CD14-positive monocyte (primary cell): Measurements from ENCODE around the gene GINS2. TPM values are rescaled to one million over a fixed set of nuclear protein-coding genes. Genes with fewer than 3 reads are reported as not detected.

Experiments
- DNase-seq, 3 donors: peaks; one replicate each; pipeline ENCODE4 v3.0.0-alpha.2; 2011 to 2022
- H2AFZ ChIP-seq: 2 replicates; pipeline ENCODE4 v1.6.0; 2012; ENCODE audit warnings: mild to moderate bottlenecking, low read depth, low read length, inconsistent platforms; ENCODE audit not compliant: insufficient read depth, poor library complexity, severe bottlenecking
- H3K27ac ChIP-seq, 2 donors: 1 replicate in 1 of 2; 2 replicates in 1 of 2; pipeline ENCODE4 v1.5.1; 2012 to 2013; ENCODE audit warnings: low read length in 2 of 2, control low read depth in 1 of 2, inconsistent platforms in 1 of 2, low read depth in 1 of 2, mild to moderate bottlenecking in 1 of 2
- H3K27me3 ChIP-seq, 2 donors: one replicate each; pipeline versions ENCODE4 v1.6.0 to v1.6.1; 2011 to 2013; ENCODE audit warnings: low read length in 2 of 2; ENCODE audit not compliant: control insufficient read depth in 2 of 2, insufficient read depth in 2 of 2
- H3K36me3 ChIP-seq, 2 donors: replicated peaks in 1 of 2; 1 replicate in 1 of 2; 2 replicates in 1 of 2; pipeline versions ENCODE4 v1.5.1 to v1.6.1; 2012 to 2013; ENCODE audit warnings: low read length in 2 of 2, control low read depth in 1 of 2, inconsistent platforms in 1 of 2, mild to moderate bottlenecking in 1 of 2; ENCODE audit not compliant: insufficient read depth in 2 of 2, control insufficient read depth in 1 of 2
- H3K4me1 ChIP-seq, 2 donors: 1 replicate in 1 of 2; 2 replicates in 1 of 2; pipeline versions ENCODE4 v1.5.1 to v1.6.1; 2012 to 2013; ENCODE audit warnings: low read length in 2 of 2, control low read depth in 1 of 2, inconsistent platforms in 1 of 2, mild to moderate bottlenecking in 1 of 2, moderate library complexity in 1 of 2; ENCODE audit not compliant: insufficient read depth in 2 of 2, control insufficient read depth in 1 of 2
- H3K4me2 ChIP-seq: replicated peaks from 2 replicates; pipeline ENCODE3; 2012; ENCODE audit warnings: low read length, moderate library complexity, mild to moderate bottlenecking; ENCODE audit not compliant: poor library complexity, severe bottlenecking; ENCODE audit errors: extremely low read depth
- H3K4me3 ChIP-seq, 3 experiments: fragments of 200-600 bp in 1 of 3; sonication (generic) in 1 of 3; replicated peaks in 1 of 3; 1 replicate in 2 of 3; 2 replicates in 1 of 3; pipeline ENCODE4 v1.5.1; 2011 to 2013; ENCODE audit warnings: low read length in 3 of 3, mild to moderate bottlenecking in 3 of 3, control low read depth in 2 of 3, low read depth in 2 of 3, inconsistent platforms in 1 of 3, moderate library complexity in 1 of 3
- H3K79me2 ChIP-seq: 2 replicates; pipeline ENCODE4 v1.6.0; 2012; ENCODE audit warnings: mild to moderate bottlenecking, control low read depth, inconsistent platforms, low read length, moderate library complexity; ENCODE audit not compliant: insufficient read depth
- H3K9ac ChIP-seq: 2 replicates; pipeline ENCODE4 v1.6.0; 2017; ENCODE audit warnings: low read length, mild to moderate bottlenecking; ENCODE audit not compliant: insufficient read depth, poor library complexity, severe bottlenecking
- H3K9me3 ChIP-seq, 2 donors: replicated peaks in 1 of 2; 1 replicate in 1 of 2; 2 replicates in 1 of 2; pipeline versions ENCODE4 v1.5.1 to v1.6.1; 2012 to 2013; ENCODE audit warnings: low read length in 2 of 2, control low read depth in 1 of 2; ENCODE audit not compliant: control insufficient read depth in 1 of 2, insufficient read depth in 1 of 2
- H4K20me1 ChIP-seq: 2 replicates; pipeline ENCODE4 v1.6.0; 2012; ENCODE audit warnings: mild to moderate bottlenecking, low read length, control low read depth, moderate library complexity; ENCODE audit not compliant: insufficient read depth
- H3K27ac Mint-ChIP-seq, 7 donors: one replicate each; pipeline ENCODE4 v1.8.0; 2020; ENCODE audit warnings: mild to moderate bottlenecking in 7 of 7, mixed read lengths in 7 of 7, moderate library complexity in 6 of 7, inconsistent platforms in 2 of 7
- H3K27me3 Mint-ChIP-seq, 3 donors: one replicate each; pipeline ENCODE4 v1.8.0; 2021 to 2022; ENCODE audit warnings: low read depth in 3 of 3, mild to moderate bottlenecking in 3 of 3, mixed read lengths in 3 of 3, moderate library complexity in 3 of 3, inconsistent platforms in 1 of 3
- H3K36me3 Mint-ChIP-seq, 2 donors: one replicate each; pipeline ENCODE4 v1.8.0; 2020; ENCODE audit warnings: mixed read lengths in 2 of 2, inconsistent platforms in 1 of 2, mild to moderate bottlenecking in 1 of 2
- H3K4me1 Mint-ChIP-seq: one replicate; pipeline ENCODE4 v1.8.0; 2020; ENCODE audit warnings: mild to moderate bottlenecking, mixed read lengths
- H3K4me3 Mint-ChIP-seq, 2 donors: one replicate each; pipeline ENCODE4 v1.8.0; 2020; ENCODE audit warnings: mild to moderate bottlenecking in 2 of 2, mixed read lengths in 2 of 2, moderate library complexity in 1 of 2
- H3K9me3 Mint-ChIP-seq, 7 donors: one replicate each; pipeline ENCODE4 v1.8.0; 2020 to 2022; ENCODE audit warnings: mixed read lengths in 7 of 7, mild to moderate bottlenecking in 6 of 7, moderate library complexity in 6 of 7, inconsistent platforms in 2 of 7
- CTCF ChIP-seq: fragments of 200-600 bp; IDR thresholded peaks from one replicate; pipeline ENCODE4 v1.8.0; 2022; ENCODE audit warnings: antibody characterized with exemption, mild to moderate bottlenecking
- WGBS: methylation state at CpG from one replicate; pipeline ENCODE4 v1.1.5; 2013; ENCODE audit warnings: missing lambda C conversion rate; ENCODE audit not compliant: insufficient coverage; 5-methylcytosine and 5-hydroxymethylcytosine counted together
- intact Hi-C, 2 donors: fragments of 100-400 bp; cut with micrococcal nuclease; formaldehyde crosslinking; loops; one replicate each; pipeline versions ENCODE4 v1.15.0 to v1.15.1; 2023
- polyA plus RNA-seq, 3 donors: library from polyadenylated mRNA; depleted of rRNA in 1 of 3; unstranded in 2 of 3; stranded (reverse) in 1 of 3; fragments of 300-500 nt in 2 of 3; fragments of >200 nt in 1 of 3; fragmentation: Illumina TruSeq in 2 of 3; gene quantifications; 1 replicate in 2 of 3; 2 replicates in 1 of 3; pipeline ENCODE4 v1.2.3, GENCODE V29; 2012 to 2021

Gene GINS2
- polyA plus RNA-seq, 3 donors: 0.13 to 0.28 TPM; not detected in 1

- H3K27me3 ChIP-seq: no peaks in the 10 kb centered on the region
- H3K27ac ChIP-seq: no peak overlapping the region
- no peaks in the 10 kb centered on the region for H3K4me1 ChIP-seq
- no peaks in the 10 kb centered on the region for H3K79me2 ChIP-seq
- Mint-ChIP-seq H3K27me3 (no peaks in the 10 kb centered on the region), H3K4me1 (no peaks in the 10 kb centered on the region), H3K9me3 (no peaks in the 10 kb centered on the region), H3K36me3 (peaks cover 83 to 93% of the 10 kb centered on the region in 2 donors), H3K4me3 (no peak overlapping the region), H3K27ac (peak overlapping the region in 1 of 7 donors; percentile 13)
- peaks cover 96 to 98% of the 10 kb centered on the region in 2 donors for H3K36me3 ChIP-seq
- H3K4me3 ChIP-seq: no peak overlapping the region
- no peak for DNase-seq
- intact Hi-C loops: no loop called here
- no peak overlapping the region for H3K4me2 ChIP-seq
- WGBS: 96% methylated on average over 22 of the region's 27 CpGs
- H4K20me1 ChIP-seq: no peaks in the 10 kb centered on the region
- no peak overlapping the region for H3K9ac ChIP-seq
- no peaks in the 10 kb centered on the region for H3K9me3 ChIP-seq
- no peak overlapping the region for H2AFZ ChIP-seq
- no peak for TF ChIP-seq CTCF
Measured at GRCh38 chr16:85664580-85665372, 24.0 kb downstream of the GINS2 start.

- H3K27me3 Mint-ChIP-seq: no peaks in the 10 kb centered on the region
- Histone ChIP-seq H3K9ac (no peak overlapping the region), H3K36me3 (peaks cover 95 to 98% of the 10 kb centered on the region in 2 donors), H4K20me1 (peaks cover 8% of the 10 kb centered on the region), H3K79me2 (no peaks in the 10 kb centered on the region), H3K4me3 (no peak overlapping the region), H3K27me3 (no peaks in the 10 kb centered on the region), H3K27ac (no peak overlapping the region), H2AFZ (no peak overlapping the region), H3K4me1 (no peaks in the 10 kb centered on the region), H3K9me3 (no peaks in the 10 kb centered on the region), H3K4me2 (no peak overlapping the region)
- DNase-seq: no peak
- intact Hi-C loops: no loop called here
- no peak overlapping the region for H3K4me3 Mint-ChIP-seq
- H3K9me3 Mint-ChIP-seq: no peaks in the 10 kb centered on the region
- WGBS: 76% methylated on average over 11 of the region's 12 CpGs
- TF ChIP-seq CTCF: no peak
- no peak overlapping the region for H3K27ac Mint-ChIP-seq
- no peaks in the 10 kb centered on the region for H3K4me1 Mint-ChIP-seq
- H3K36me3 Mint-ChIP-seq: peaks cover 82 to 93% of the 10 kb centered on the region in 2 donors
Measured at GRCh38 chr16:85663891-85664321, 24.8 kb downstream of the GINS2 start.
